WERI-Rb-1 (cell line): ENCODE measurements around the gene UNC5A.

Source experiments
- DNase-seq: peaks from one replicate; pipeline ENCODE4 v3.0.0-alpha.2; 2020
- H3K27ac ChIP-seq: fragments of 250-450 bp; sonication (Bioruptor Pico); 2 replicates; pipeline ENCODE4 v1.5.1; 2020; ENCODE audit warnings: mild to moderate bottlenecking, moderate library complexity
- H3K27me3 ChIP-seq: fragments of 250-450 bp; sonication (Bioruptor Pico); 2 replicates; pipeline ENCODE4 v1.5.1; 2021; ENCODE audit warnings: mild to moderate bottlenecking, low read depth, moderate library complexity; ENCODE audit not compliant: insufficient read depth, severe bottlenecking
- H3K36me3 ChIP-seq: fragments of 250-450 bp; sonication (Bioruptor Pico); 2 replicates; pipeline ENCODE4 v1.5.1; 2020; ENCODE audit warnings: mild to moderate bottlenecking, moderate library complexity
- H3K4me3 ChIP-seq: 2 replicates; pipeline ENCODE4 v1.5.1; 2011; ENCODE audit warnings: low read depth, mild to moderate bottlenecking, control low read depth, low read length
- H3K9me3 ChIP-seq: fragments of 250-450 bp; sonication (Bioruptor Pico); 2 replicates; pipeline ENCODE4 v1.5.1; 2021; ENCODE audit warnings: mild to moderate bottlenecking, moderate library complexity; ENCODE audit not compliant: severe bottlenecking
- CTCF ChIP-seq: IDR thresholded peaks from 2 replicates; pipeline ENCODE4 v1.5.1; 2011; ENCODE audit warnings: low read depth, mild to moderate bottlenecking, control low read depth, inconsistent platforms, low read length

Gene UNC5A

DNA sequence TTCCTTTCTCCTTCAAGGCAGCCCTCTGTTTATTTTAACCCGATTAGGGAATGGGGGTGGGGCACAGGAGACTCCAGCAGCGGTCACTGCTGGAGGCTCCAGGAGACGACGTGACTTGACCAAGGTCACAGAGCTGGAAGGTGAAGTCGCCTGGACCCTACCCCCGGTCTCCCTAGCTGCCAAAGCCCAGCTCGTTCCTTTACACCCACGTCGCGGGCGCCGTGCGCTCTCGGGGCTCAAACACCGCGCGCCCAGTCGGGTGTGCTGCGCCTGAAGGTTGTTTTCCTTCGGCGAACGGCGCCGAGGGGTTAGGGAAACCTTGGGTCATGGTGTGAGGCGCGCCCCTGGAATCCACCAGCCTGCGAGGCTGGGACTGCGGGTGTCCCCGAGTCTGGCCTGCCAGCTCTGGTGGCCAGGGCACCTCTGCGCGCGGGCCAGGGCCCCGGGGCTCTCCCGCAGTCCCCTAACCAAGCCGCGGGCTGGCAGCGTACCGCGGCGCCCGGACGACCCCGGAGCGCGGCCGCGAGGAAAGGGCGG lies 747 bp upstream of the UNC5A start:
- H3K9me3 ChIP-seq, result no peaks in the 10 kb centered on the region
- no peaks in the 10 kb centered on the region for H3K36me3 ChIP-seq
- peak overlapping the region; percentile 69 for H3K4me3 ChIP-seq
- TF ChIP-seq CTCF, result no peak
- H3K27me3 ChIP-seq, result no peaks in the 10 kb centered on the region
- peak; percentile 73 for DNase-seq
- peak overlapping the region; percentile 93 for H3K27ac ChIP-seq

- Histone ChIP-seq H3K27me3 (no peaks in the 10 kb centered on the region), H3K4me3 (peak overlapping the region; percentile 66), H3K9me3 (no peaks in the 10 kb centered on the region), H3K36me3 (no peaks in the 10 kb centered on the region), H3K27ac (peak overlapping the region; percentile 66)
- no peak for DNase-seq
- no peak for TF ChIP-seq CTCF
Measured at GRCh38 chr5:176810687-176811501, 535 bp downstream of the UNC5A start.

DNA sequence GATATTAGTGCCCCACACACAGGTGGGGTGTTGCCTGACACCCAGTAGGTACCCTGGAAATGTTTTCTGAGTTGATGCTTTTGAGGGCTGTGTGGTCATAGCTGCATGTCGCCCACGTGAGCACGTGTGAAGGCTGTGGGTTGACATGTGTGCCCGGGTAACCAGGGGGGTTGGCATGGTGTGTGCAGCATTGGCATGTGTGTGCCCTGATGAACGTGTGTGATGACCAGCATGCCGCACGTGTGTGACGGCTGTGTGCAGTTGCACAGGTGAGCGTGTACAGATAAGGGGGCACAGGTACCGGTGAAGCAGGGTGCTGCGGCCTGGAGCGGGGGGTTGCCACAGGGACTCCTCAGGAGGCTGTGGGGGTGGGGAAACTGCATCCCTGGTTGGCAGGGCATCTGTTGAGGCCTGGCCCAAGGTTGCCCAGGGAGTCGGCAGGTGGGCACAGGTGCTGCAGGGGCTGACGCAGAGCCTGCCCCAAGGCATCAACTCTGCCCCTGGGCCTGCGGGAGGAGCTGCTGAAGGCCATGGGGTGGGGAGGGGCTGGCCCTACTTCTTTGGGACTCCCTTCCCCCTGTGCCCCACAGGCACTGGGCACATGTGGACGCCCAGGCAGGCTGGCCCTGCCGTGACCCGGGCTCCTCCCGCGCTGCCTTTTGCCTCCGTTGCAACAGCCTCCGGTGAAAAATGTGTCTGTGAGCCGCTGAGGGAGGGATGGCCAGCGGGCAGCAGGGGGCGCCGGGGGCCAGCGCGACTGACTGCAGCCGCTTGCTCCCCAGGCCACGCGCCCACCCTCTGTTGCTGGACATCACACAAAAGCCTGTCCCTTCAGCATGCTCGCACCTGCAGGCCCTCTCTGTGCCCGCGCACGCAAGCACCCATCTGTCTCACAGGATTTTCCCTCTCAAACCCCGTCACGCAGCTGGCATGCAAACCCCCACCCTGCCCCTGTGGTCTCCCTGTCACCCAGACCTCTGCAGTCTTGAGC lies 2.2 kb downstream of the UNC5A start:
- Histone ChIP-seq H3K27ac (no peak overlapping the region), H3K27me3 (no peaks in the 10 kb centered on the region), H3K36me3 (no peaks in the 10 kb centered on the region), H3K4me3 (no peak overlapping the region), H3K9me3 (no peaks in the 10 kb centered on the region)
- peak; percentile 76 for TF ChIP-seq CTCF
- DNase-seq, result peak; percentile 60

GRCh38 chr5:176813587-176814312 lies 3.4 kb downstream of the UNC5A start:
- no peaks in the 10 kb centered on the region for H3K27me3 ChIP-seq
- H3K27ac ChIP-seq, result no peak overlapping the region
- DNase-seq, result no peak
- no peaks in the 10 kb centered on the region for H3K9me3 ChIP-seq
- H3K36me3 ChIP-seq, result no peaks in the 10 kb centered on the region
- no peak overlapping the region for H3K4me3 ChIP-seq
- TF ChIP-seq CTCF, result no peak

DNA sequence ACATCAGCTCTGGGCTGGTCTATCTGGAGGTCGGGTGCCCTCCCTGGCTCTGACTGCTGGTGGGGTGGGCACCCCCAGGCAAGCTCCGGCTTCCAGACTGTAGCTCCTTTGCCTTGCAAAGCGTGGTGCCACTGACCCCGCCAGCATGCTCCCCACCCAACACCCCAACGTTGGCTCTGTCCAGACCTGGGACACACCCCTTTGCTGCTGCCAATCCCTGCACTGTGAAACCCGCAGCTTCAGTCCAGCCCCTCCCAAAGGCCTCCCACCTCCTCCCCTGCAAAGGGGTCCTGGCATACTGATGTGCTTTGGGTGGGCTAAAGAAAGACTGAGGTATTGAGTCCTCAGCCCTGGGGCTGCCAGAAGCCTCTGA lies 3.9 kb downstream of the UNC5A start:
- Histone ChIP-seq H3K9me3 (no peaks in the 10 kb centered on the region), H3K27ac (no peak overlapping the region), H3K27me3 (no peaks in the 10 kb centered on the region), H3K4me3 (no peak overlapping the region), H3K36me3 (no peaks in the 10 kb centered on the region)
- DNase-seq, result no peak
- TF ChIP-seq CTCF, result no peak
